Stimulated activated CD8-positive, alpha-beta memory T cell treated with anti-CD3 and anti-CD28 coated beads, Interleukin-12 subunit alpha, Interleukin-12 subunit beta, amount 100 ng/mL, for 1 hour (primary cell): Measurements from ENCODE around the gene ARPP19.
"Not testable (repeated sequence)": the region's sequence is repeated elsewhere in the genome, so short reads cannot be mapped to it uniquely, and the experiment has no call there.

Experiments
- DNase-seq: peaks from one replicate; pipeline ENCODE4 v3.0.0-alpha.2; 2020; ENCODE audit warnings: low read depth

The ARPP19 gene

GRCh38 chr15:52551186-52551585 is 17.6 kb downstream of the ARPP19 start:
- DNase-seq = not testable (repeated sequence)

GRCh38 chr15:52546031-52546751 is 22.6 kb downstream of the ARPP19 start:
- DNase-seq = no peak

GRCh38 chr15:52540374-52541012 is 28.3 kb downstream of the ARPP19 start:
- no peak for DNase-seq

GRCh38 chr15:52537459-52537858 is 31.4 kb downstream of the ARPP19 start:
- DNase-seq = no peak

GRCh38 chr15:52532427-52532826 is 36.4 kb downstream of the ARPP19 start:
- no peak for DNase-seq

GRCh38 chr15:52529940-52530339 is 38.9 kb downstream of the ARPP19 start:
- DNase-seq = no peak

- no peak for DNase-seq
Measured at GRCh38 chr15:52529341-52529924, 39.4 kb downstream of the ARPP19 start.

GRCh38 chr15:52528564-52529340 is 40.1 kb downstream of the ARPP19 start, which contains the start of gene MYO5A:
MYO5A (minus strand) TSS chr15:52528880; CDS start chr15:52528806, 74 bp downstream.
- DNase-seq = peak; percentile 65

GRCh38 chr15:52527911-52528563 is 40.8 kb downstream of the ARPP19 start:
- DNase-seq = peak; percentile 20

GRCh38 chr15:52527196-52527910 is 41.5 kb downstream of the ARPP19 start:
- DNase-seq = no peak

- DNase-seq = no peak
Measured at GRCh38 chr15:52524223-52525136, 44.4 kb downstream of the ARPP19 start.

- no peak for DNase-seq
Measured at GRCh38 chr15:52523647-52524046, 45.2 kb downstream of the ARPP19 start.

- no peak for DNase-seq
Measured at GRCh38 chr15:52523192-52523591, 45.6 kb downstream of the ARPP19 start.

GRCh38 chr15:52521682-52522081 is 47.1 kb downstream of the ARPP19 start:
- DNase-seq = no peak

- DNase-seq = no peak
Measured at GRCh38 chr15:52520421-52520820, 48.4 kb downstream of the ARPP19 start.

- DNase-seq = no peak
Measured at GRCh38 chr15:52518487-52519371, 50.1 kb downstream of the ARPP19 start.

- DNase-seq = no peak
Measured at GRCh38 chr15:52517014-52517413, 51.8 kb downstream of the ARPP19 start.

GRCh38 chr15:52515343-52515742 is 53.5 kb downstream of the ARPP19 start:
- no peak for DNase-seq

- no peak for DNase-seq
Measured at GRCh38 chr15:52514482-52514881, 54.3 kb downstream of the ARPP19 start.
